H1 (cell line): Measurements from ENCODE around the gene HECTD1. TPM values are rescaled to one million over a fixed set of nuclear protein-coding genes. Genes with fewer than 3 reads are reported as not detected.
"Not testable (repeated sequence)": the region's sequence is repeated elsewhere in the genome, so short reads cannot be mapped to it uniquely, and the experiment has no call there.

Experiments used
- CTCF ChIA-PET: fragments of 300-600 bp; sonication (Branson Sonifier 250); formaldehyde crosslinking; loops from one replicate; lab custom pipeline; 2021; ENCODE audit not compliant: partially characterized antibody; lab: Charles Lee
- POLR2A ChIA-PET: fragments of 300-600 bp; sonication (Branson Sonifier 250); formaldehyde crosslinking; loops from one replicate; lab custom pipeline; 2021; ENCODE audit warnings: inconsistent platforms; ENCODE audit not compliant: partially characterized antibody; lab: Charles Lee
- DNase-seq, 2 experiments: peaks; one replicate each; pipeline versions ENCODE4 v3.0.0 to v3.0.0-alpha.2; 2010 to 2022; ENCODE audit warnings: low spot score in 2 of 2, low read depth in 1 of 2, mixed read lengths in 1 of 2
- FAIRE-seq: peaks from 2 replicates; lab custom pipeline; 2011; peaks lifted over from hg19 to GRCh38; lab: Jason Lieb, UNC
- H2AFZ ChIP-seq: 2 replicates; pipeline ENCODE4 v1.8.1; 2012; ENCODE audit warnings: low read length, inconsistent platforms
- H2AK5ac ChIP-seq: 2 replicates; pipeline ENCODE4 v1.6.1; 2013; ENCODE audit warnings: low read depth, low read length
- H2BK120ac ChIP-seq: replicated peaks from 2 replicates; pipeline ENCODE3; 2013; ENCODE audit warnings: low read depth, low read length, inconsistent platforms
- H2BK12ac ChIP-seq: 2 replicates; pipeline ENCODE4 v1.6.1; 2013; ENCODE audit warnings: low read depth, low read length
- H2BK15ac ChIP-seq: 2 replicates; pipeline ENCODE4 v1.6.1; 2013; ENCODE audit warnings: low read length
- H2BK20ac ChIP-seq: 2 replicates; pipeline ENCODE4 v1.6.1; 2013; ENCODE audit warnings: low read length
- H2BK5ac ChIP-seq: 2 replicates; pipeline ENCODE4 v1.6.1; 2013; ENCODE audit warnings: low read depth, low read length
- H3K14ac ChIP-seq: 2 replicates; pipeline ENCODE4 v1.6.1; 2013; ENCODE audit warnings: inconsistent platforms; ENCODE audit not compliant: insufficient read length
- H3K18ac ChIP-seq: 2 replicates; pipeline ENCODE4 v1.6.1; 2013; ENCODE audit warnings: low read length; ENCODE audit errors: extremely low read depth
- H3K23ac ChIP-seq: 2 replicates; pipeline ENCODE4 v1.6.1; 2013; ENCODE audit warnings: inconsistent platforms; ENCODE audit not compliant: insufficient read length
- H3K23me2 ChIP-seq: 2 replicates; pipeline ENCODE4 v1.6.1; 2013; ENCODE audit warnings: low read depth, low read length
- H3K27ac ChIP-seq: 2 replicates; pipeline ENCODE4 v1.6.1; 2011; ENCODE audit warnings: low read depth, low read length, inconsistent platforms
- H3K27me3 ChIP-seq, 4 experiments: replicated peaks in 1 of 4; 1 replicate in 1 of 4; 2 replicates in 3 of 4; pipeline versions ENCODE4 v1.6.1 to v1.8.1; 2011 to 2013; ENCODE audit warnings: low read length in 3 of 4, mild to moderate bottlenecking in 3 of 4, inconsistent platforms in 2 of 4, mixed read lengths in 2 of 4, moderate library complexity in 1 of 4; ENCODE audit not compliant: control insufficient read depth in 3 of 4, insufficient read depth in 3 of 4; ENCODE audit errors: extremely low read depth in 1 of 4
- H3K36me3 ChIP-seq, 4 experiments: 2 replicates each; pipeline versions ENCODE4 v1.6.1 to v1.8.1; 2011 to 2013; ENCODE audit warnings: mild to moderate bottlenecking in 4 of 4, low read length in 3 of 4, moderate library complexity in 2 of 4, control low read depth in 1 of 4, inconsistent platforms in 1 of 4; ENCODE audit not compliant: insufficient read depth in 4 of 4, control insufficient read depth in 2 of 4
- H3K4ac ChIP-seq: replicated peaks from 2 replicates; pipeline ENCODE3; 2013; ENCODE audit warnings: low read length, low read depth, mixed read lengths, inconsistent platforms; ENCODE audit not compliant: insufficient read length
- H3K4me1 ChIP-seq, 4 experiments: replicated peaks in 1 of 4; 1 replicate in 1 of 4; 2 replicates in 3 of 4; pipeline versions ENCODE4 v1.6.1 to v1.8.1; 2011 to 2013; ENCODE audit warnings: low read length in 3 of 4, inconsistent platforms in 2 of 4, mixed read lengths in 1 of 4; ENCODE audit not compliant: insufficient read depth in 4 of 4, control insufficient read depth in 3 of 4
- H3K4me2 ChIP-seq, 2 experiments: 2 replicates each; pipeline versions ENCODE4 v1.6.1 to v1.8.1; 2011 to 2013; ENCODE audit warnings: low read depth in 2 of 2, low read length in 2 of 2, control low read depth in 1 of 2, inconsistent platforms in 1 of 2, mild to moderate bottlenecking in 1 of 2; ENCODE audit not compliant: insufficient read depth in 1 of 2
- H3K4me3 ChIP-seq, 4 experiments: fragments of 200-600, 300-600 bp in 1 of 4; sonication (generic), shearing (Covaris generic), sonication (Bioruptor Twin) in 1 of 4; 2 replicates each; pipeline versions ENCODE4 v1.5.1 to v1.8.1; 2011 to 2016; ENCODE audit warnings: low read length in 4 of 4, low read depth in 3 of 4, control low read depth in 2 of 4, inconsistent platforms in 2 of 4, mild to moderate bottlenecking in 2 of 4, mixed read lengths in 1 of 4, moderate library complexity in 1 of 4; ENCODE audit not compliant: insufficient read depth in 2 of 4; ENCODE audit errors: extremely low read depth in 1 of 4
- H3K56ac ChIP-seq: replicated peaks from 2 replicates; pipeline ENCODE3; 2013; ENCODE audit warnings: low read depth, mild to moderate bottlenecking, mixed read lengths, low read length, inconsistent platforms; ENCODE audit not compliant: insufficient read length
- H3K79me1 ChIP-seq: 2 replicates; pipeline ENCODE4 v1.6.1; 2013; ENCODE audit warnings: low read depth, low read length, control low read depth
- H3K79me2 ChIP-seq, 2 experiments: 2 replicates each; pipeline versions ENCODE4 v1.6.1 to v1.8.1; 2012 to 2013; ENCODE audit warnings: low read length in 2 of 2, mild to moderate bottlenecking in 2 of 2, inconsistent platforms in 1 of 2; ENCODE audit not compliant: insufficient read depth in 2 of 2, control insufficient read depth in 1 of 2
- H3K9ac ChIP-seq, 4 experiments: replicated peaks in 1 of 4; 1 replicate in 1 of 4; 2 replicates in 3 of 4; pipeline versions ENCODE4 v1.6.1 to v1.8.1; 2011 to 2013; ENCODE audit warnings: low read depth in 3 of 4, low read length in 3 of 4, control low read depth in 2 of 4, mild to moderate bottlenecking in 2 of 4, moderate library complexity in 2 of 4, inconsistent platforms in 1 of 4; ENCODE audit errors: extremely low read depth in 1 of 4
- H3K9me3 ChIP-seq, 2 experiments: 2 replicates each; pipeline versions ENCODE4 v1.6.1 to v1.8.1; 2012 to 2013; ENCODE audit warnings: mild to moderate bottlenecking in 2 of 2, moderate library complexity in 2 of 2, control low read depth in 1 of 2, inconsistent platforms in 1 of 2, low read depth in 1 of 2, low read length in 1 of 2, mixed read lengths in 1 of 2; ENCODE audit not compliant: insufficient read depth in 2 of 2
- H4K20me1 ChIP-seq, 2 experiments: replicated peaks in 1 of 2; 2 replicates each; pipeline versions ENCODE3 to v1.8.1; 2011 to 2013; ENCODE audit warnings: inconsistent platforms in 2 of 2, low read length in 2 of 2, mild to moderate bottlenecking in 1 of 2; ENCODE audit not compliant: insufficient read depth in 2 of 2, control insufficient read depth in 1 of 2
- H4K5ac ChIP-seq: 2 replicates; pipeline ENCODE4 v1.6.1; 2013; ENCODE audit warnings: low read length, low read depth, mixed read lengths, inconsistent platforms; ENCODE audit not compliant: insufficient read length
- H4K8ac ChIP-seq: 2 replicates; pipeline ENCODE4 v1.8.0; 2013; ENCODE audit warnings: mild to moderate bottlenecking, moderate library complexity, low read length, inconsistent platforms; ENCODE audit not compliant: insufficient read depth; ENCODE audit errors: extremely low read depth
- H4K91ac ChIP-seq: replicated peaks from 2 replicates; pipeline ENCODE3; 2013; ENCODE audit warnings: low read length, mixed read lengths, inconsistent platforms; ENCODE audit not compliant: insufficient read length
- WGBS, 2 experiments: shearing (Covaris generic) in 1 of 2; methylation state at CpG; one replicate each; pipeline versions ENCODE4 v1.1.6 to v1.1.7; 2013 to 2015; ENCODE audit warnings: low lambda C conversion rate in 2 of 2, mixed read lengths in 2 of 2, inconsistent platforms in 1 of 2, low coverage in 1 of 2, missing lambda C conversion rate in 1 of 2; ENCODE audit not compliant: insufficient replicate concordance in 2 of 2, insufficient coverage in 1 of 2, insufficient read length in 1 of 2; ENCODE audit errors: extremely low coverage in 1 of 2, missing lambda C conversion rate in 1 of 2; 5-methylcytosine and 5-hydroxymethylcytosine counted together
- polyA plus RNA-seq, 7 experiments: library from polyadenylated mRNA; depleted of rRNA in 3 of 7; stranded (reverse) in 5 of 7; unstranded in 2 of 7; fragments of >200 nt in 5 of 7; fragments of 200-250 nt in 2 of 7; gene quantifications; 1 replicate in 5 of 7; 2 replicates in 1 of 7; 4 replicates in 1 of 7; pipeline versions ENCODE4 v1.2.1 to v1.2.3, GENCODE V29; 2011 to 2013; ENCODE audit warnings: missing spikeins in 2 of 7, mixed read lengths in 2 of 7
- total RNA-seq: library from RNA; stranded (reverse); fragmentation: NEBNext Ultra II Directional; extraction: Animal tissue kit (Norgen Biotek cat#: 25700); gene quantifications from 2 replicates; pipeline ENCODE4 v1.2.1, GENCODE V29; 2021

The HECTD1 gene
- total and polyA plus RNA-seq, 2 of the 8 experiments (the other 6 are each of a cell fraction or from before 2014, with no cell fraction given) = 44.7 to 105 TPM

GRCh38 chr14:31182016-31182415 is 25.6 kb downstream of the HECTD1 start:
- FAIRE-seq, H3K27ac ChIP-seq, H4K20me1 ChIP-seq, H3K23ac ChIP-seq, H4K91ac ChIP-seq, H3K4me2 ChIP-seq, H3K4ac ChIP-seq, DNase-seq, H2BK15ac ChIP-seq, H2BK20ac ChIP-seq, H2BK120ac ChIP-seq, H2BK12ac ChIP-seq, H3K36me3 ChIP-seq, H3K79me1 ChIP-seq, H4K5ac ChIP-seq, H3K23me2 ChIP-seq, H2BK5ac ChIP-seq, H3K18ac ChIP-seq, H3K9ac ChIP-seq, H3K4me1 ChIP-seq, H4K8ac ChIP-seq, H3K14ac ChIP-seq, H3K27me3 ChIP-seq, H3K56ac ChIP-seq, H2AK5ac ChIP-seq, POLR2A ChIA-PET, H3K9me3 ChIP-seq, H2AFZ ChIP-seq, H3K4me3 ChIP-seq: not testable (repeated sequence)
- peaks cover 0 to 10% of the 10 kb centered on the region in 2 experiments; a peak in 2 of 4 replicates for H3K79me2 ChIP-seq
- CTCF ChIA-PET = interaction anchor here (1.1 kb wide), 1 partner anchor 27 kb away, joined by 5 read pairs; the partner anchor contains the start of gene HECTD1
- WGBS, 2 experiments = 94% methylated on average over 5 of the region's 6 CpGs; no CpG with 5 or more reads in 1 of the 2 experiments
